Common myeloid progenitor, CD34-positive (primary cell): ENCODE measurements around the gene TMEM237.
"Not testable (repeated sequence)": the region's sequence is repeated elsewhere in the genome, so short reads cannot be mapped to it uniquely, and the experiment has no call there.

Experiments used
- CTCF ChIA-PET: fragments of 350-600 bp; sonication (Branson Sonifier 250); formaldehyde crosslinking; loops from one replicate; lab custom pipeline; 2021; ENCODE audit warnings: antibody characterized with exemption; lab: Charles Lee
- POLR2A ChIA-PET: fragments of 350-600 bp; sonication (Branson Sonifier 250); formaldehyde crosslinking; loops from one replicate; lab custom pipeline; 2021; ENCODE audit warnings: antibody characterized with exemption; lab: Charles Lee
- DNase-seq, 3 donors: peaks; one replicate each; pipeline versions ENCODE4 v3.0.0 to v3.0.0-alpha.2; 2013
- H3K27ac ChIP-seq, 2 experiments: 1 replicate in 1 of 2; 2 replicates in 1 of 2; pipeline ENCODE4 v1.7.0; 2013; ENCODE audit warnings: inconsistent platforms in 2 of 2, low read length in 2 of 2, mild to moderate bottlenecking in 2 of 2, low read depth in 1 of 2, moderate library complexity in 1 of 2; ENCODE audit not compliant: severe bottlenecking in 2 of 2, insufficient read depth in 1 of 2, poor library complexity in 1 of 2
- H3K27me3 ChIP-seq, 5 experiments: replicated peaks in 2 of 5; 1 replicate in 3 of 5; 2 replicates in 2 of 5; pipeline versions ENCODE4 v1.6.1 to v1.7.0; 2013; ENCODE audit warnings: low read length in 4 of 5, mild to moderate bottlenecking in 2 of 5, moderate library complexity in 2 of 5, inconsistent platforms in 1 of 5; ENCODE audit not compliant: insufficient read depth in 5 of 5, control insufficient read depth in 4 of 5
- H3K36me3 ChIP-seq, 4 experiments: 1 replicate in 2 of 4; 2 replicates in 2 of 4; pipeline versions ENCODE4 v1.6.1 to v1.7.0; 2013; ENCODE audit warnings: low read length in 3 of 4, control low read depth in 1 of 4, mild to moderate bottlenecking in 1 of 4; ENCODE audit not compliant: control insufficient read depth in 4 of 4, insufficient read depth in 4 of 4
- H3K4me1 ChIP-seq, 4 experiments: 1 replicate in 3 of 4; 2 replicates in 1 of 4; pipeline versions ENCODE4 v1.6.1 to v1.7.1; 2013; ENCODE audit warnings: low read length in 3 of 4, mild to moderate bottlenecking in 3 of 4, control low read depth in 1 of 4, inconsistent platforms in 1 of 4, moderate library complexity in 1 of 4; ENCODE audit not compliant: control insufficient read depth in 4 of 4, insufficient read depth in 4 of 4; ENCODE audit errors: control extremely low read depth in 1 of 4
- H3K4me3 ChIP-seq, 7 experiments: 1 replicate in 4 of 7; 2 replicates in 3 of 7; pipeline versions ENCODE4 v1.5.1 to v1.7.0; 2013; ENCODE audit warnings: mild to moderate bottlenecking in 7 of 7, low read length in 6 of 7, moderate library complexity in 6 of 7, inconsistent platforms in 2 of 7, low read depth in 2 of 7, control low read depth in 1 of 7; ENCODE audit not compliant: insufficient read depth in 4 of 7, control insufficient read depth in 1 of 7; ENCODE audit errors: extremely low read depth in 1 of 7
- H3K9me3 ChIP-seq, 5 experiments: 1 replicate in 4 of 5; 2 replicates in 1 of 5; pipeline versions ENCODE4 v1.6.1 to v1.7.1; 2013; ENCODE audit warnings: low read length in 4 of 5, mild to moderate bottlenecking in 2 of 5, inconsistent platforms in 1 of 5, low read depth in 1 of 5, moderate library complexity in 1 of 5; ENCODE audit not compliant: control insufficient read depth in 4 of 5, insufficient read depth in 2 of 5; ENCODE audit errors: control extremely low read depth in 1 of 5
- WGBS: methylation state at CpG from one replicate; pipeline ENCODE4 v1.1.5; 2013; ENCODE audit not compliant: insufficient coverage; 5-methylcytosine and 5-hydroxymethylcytosine counted together

TMEM237 gene

DNA sequence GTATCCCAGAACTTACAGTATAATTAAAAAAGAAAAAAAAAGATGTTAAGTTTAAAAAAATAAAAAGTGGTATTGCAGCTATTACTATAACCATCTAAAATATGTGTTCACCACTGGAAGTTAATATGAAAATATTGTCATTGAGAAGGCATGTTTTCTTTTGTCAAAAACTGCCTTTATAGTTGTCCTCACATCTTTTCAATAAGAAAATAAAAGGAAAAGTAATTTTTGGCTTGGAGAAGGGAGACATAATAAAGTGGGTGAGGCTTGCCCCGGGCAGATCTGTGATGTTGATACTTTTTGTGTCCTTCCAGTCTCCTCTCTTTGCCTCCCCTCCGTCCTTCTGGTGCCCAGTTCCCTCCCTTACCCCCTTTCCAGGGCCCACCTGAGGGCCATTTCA, 30.2 kb upstream of the TMEM237 start:
- Histone ChIP-seq H3K27ac (no peak overlapping the region), H3K27me3 (no peaks in the 10 kb centered on the region), H3K4me1 (no peaks in the 10 kb centered on the region), H3K4me3 (no peak overlapping the region), H3K36me3 (no peaks in the 10 kb centered on the region), H3K9me3 (no peaks in the 10 kb centered on the region)
- POLR2A ChIA-PET, result no interaction called here
- DNase-seq, result no peak
- CTCF ChIA-PET, result no interaction called here
- WGBS, result 100% methylated on average over 1 of the region's 2 CpGs

DNA sequence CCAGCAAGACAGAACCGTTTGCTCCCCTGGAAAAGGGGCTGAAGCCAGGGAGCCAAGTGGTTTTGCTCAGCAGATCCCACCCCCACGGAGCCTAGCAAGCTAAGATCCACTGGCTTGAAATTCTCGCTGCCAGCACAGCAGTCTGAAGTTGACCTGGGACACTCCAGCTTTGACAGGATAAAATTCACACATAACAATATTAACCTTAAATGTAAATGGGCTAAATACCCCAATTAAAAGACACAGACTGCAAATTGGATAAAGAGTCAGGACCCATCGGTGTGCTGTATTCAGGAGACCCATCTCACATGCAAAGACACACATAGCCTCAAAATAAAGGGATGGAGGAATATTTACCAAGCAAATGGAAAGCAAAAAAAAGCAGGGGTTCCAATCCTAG, 27.9 kb upstream of the TMEM237 start:
- H3K27ac ChIP-seq, H3K4me3 ChIP-seq, H3K9me3 ChIP-seq, POLR2A ChIA-PET, H3K36me3 ChIP-seq, H3K4me1 ChIP-seq, H3K27me3 ChIP-seq, DNase-seq: not testable (repeated sequence)
- 0% methylated on average over 1 of the region's 4 CpGs for WGBS
- CTCF ChIA-PET, result interaction anchor here (1.4 to 1.5 kb wide), 2 partner anchors 11 to 436 kb away, joined by 3 read pairs; no protein-coding TSS in a partner anchor

DNA sequence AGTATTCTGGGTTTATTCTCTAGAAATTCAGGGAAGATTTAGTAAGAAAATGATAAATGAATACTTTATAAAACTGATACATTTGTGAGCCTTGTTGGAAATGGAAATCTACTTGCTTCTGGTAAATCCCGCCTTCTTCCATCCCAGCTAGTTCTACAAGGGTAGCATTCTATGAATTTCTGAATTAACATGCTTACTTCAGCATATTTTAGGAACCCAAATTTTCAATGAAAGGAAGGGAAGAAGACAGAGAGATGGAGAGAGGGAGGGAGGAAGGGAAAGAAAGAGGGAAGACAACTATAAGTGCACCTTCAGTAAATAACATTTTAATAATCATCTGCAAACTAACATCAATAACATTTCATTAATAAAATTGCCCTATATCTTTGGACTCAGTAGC, 26.6 kb upstream of the TMEM237 start:
- Histone ChIP-seq H3K4me3 (no peak overlapping the region), H3K9me3 (no peaks in the 10 kb centered on the region), H3K27me3 (no peaks in the 10 kb centered on the region), H3K36me3 (no peaks in the 10 kb centered on the region), H3K27ac (no peak overlapping the region), H3K4me1 (no peaks in the 10 kb centered on the region)
- no CpG with 5 or more reads among the region's 1 CpG for WGBS
- no peak for DNase-seq
- POLR2A ChIA-PET, result no interaction called here
- CTCF ChIA-PET, result no interaction called here

DNA sequence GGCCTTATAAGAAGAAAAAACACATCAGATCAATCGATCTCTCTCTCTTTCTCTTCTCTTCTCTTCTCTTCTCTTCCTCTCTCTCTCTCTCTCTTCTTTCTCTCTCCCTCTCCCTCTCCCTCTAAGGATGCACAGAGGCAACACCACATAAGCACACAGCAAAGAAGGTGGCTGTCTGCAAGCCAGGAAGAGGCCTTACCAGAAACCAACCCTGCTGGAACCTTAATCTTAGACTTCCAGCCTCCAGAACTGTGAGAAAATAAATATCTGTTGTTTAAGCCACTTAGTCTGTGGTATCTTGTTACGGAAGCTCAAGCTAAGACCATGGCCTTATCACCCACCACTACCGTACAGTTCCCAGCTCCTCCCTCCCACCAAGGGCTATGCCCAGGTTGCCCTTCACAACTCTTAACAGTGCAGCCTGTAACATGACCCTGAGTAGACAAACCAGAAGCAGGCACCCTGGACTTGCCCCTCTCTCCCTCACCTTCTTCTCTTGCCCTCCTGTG, 25.2 kb upstream of the TMEM237 start:
- Histone ChIP-seq H3K27me3 (no peaks in the 10 kb centered on the region), H3K27ac (no peak overlapping the region), H3K36me3 (no peaks in the 10 kb centered on the region), H3K4me3 (no peak overlapping the region), H3K4me1 (no peaks in the 10 kb centered on the region), H3K9me3 (no peaks in the 10 kb centered on the region)
- ChIA-PET CTCF (interaction anchor here (1.1 kb wide), 1 partner anchor 25 kb away, joined by 3 read pairs; no protein-coding TSS in a partner anchor), POLR2A (no interaction called here)
- peak in 1 of 3 donors; percentile 15 for DNase-seq
- WGBS, result 100% methylated on average over 2 of the region's 3 CpGs

DNA sequence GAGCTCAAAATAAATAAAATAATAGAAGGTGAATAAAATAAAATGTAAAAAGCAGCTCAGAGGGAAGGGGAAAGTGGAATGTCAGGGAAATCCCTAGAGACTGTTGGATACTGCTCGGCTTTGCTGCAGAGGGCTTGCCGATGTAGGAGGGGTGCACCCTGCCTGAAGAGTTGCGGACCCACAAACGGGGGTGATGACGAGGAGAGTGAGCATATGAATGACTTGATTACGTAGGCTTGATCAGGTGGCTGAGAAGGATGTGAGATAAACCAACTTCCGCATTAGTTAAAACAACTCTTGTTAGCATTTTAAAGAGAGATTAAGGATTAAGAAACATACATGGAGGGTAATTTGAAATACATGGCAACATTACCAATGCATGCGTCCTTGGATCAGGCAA, 21.0 kb upstream of the TMEM237 start:
- Histone ChIP-seq H3K9me3 (no peaks in the 10 kb centered on the region), H3K27me3 (no peaks in the 10 kb centered on the region), H3K27ac (no peak overlapping the region), H3K4me3 (no peak overlapping the region), H3K36me3 (no peaks in the 10 kb centered on the region), H3K4me1 (peaks cover 0 to 12% (median 5%) of the 10 kb centered on the region in 4 experiments)
- ChIA-PET POLR2A (no interaction called here), CTCF (no interaction called here)
- DNase-seq, result no peak
- WGBS, result 89% methylated on average over 6 of the region's 8 CpGs

DNA sequence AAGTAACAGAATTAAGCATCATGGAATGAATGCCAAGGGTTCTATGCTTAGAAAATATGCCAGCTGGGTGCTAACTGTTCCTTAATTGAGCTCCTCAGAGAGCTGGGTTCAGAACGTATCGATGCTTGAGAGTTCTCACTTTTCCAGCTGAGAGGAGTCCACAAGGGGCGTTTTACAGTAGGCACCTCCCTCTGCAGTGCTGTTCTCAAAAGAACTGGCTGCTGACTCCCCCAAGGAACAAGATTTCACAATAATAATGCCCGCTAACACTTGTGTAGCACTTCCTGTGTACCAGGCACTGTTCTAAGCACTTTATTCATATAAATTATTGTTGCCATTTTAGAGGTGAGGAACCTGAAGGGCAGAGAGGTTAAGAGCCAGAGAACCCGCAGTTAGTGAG, 18.1 kb upstream of the TMEM237 start:
- H3K27ac ChIP-seq, result no peak overlapping the region
- CTCF ChIA-PET, result no interaction called here

DNA sequence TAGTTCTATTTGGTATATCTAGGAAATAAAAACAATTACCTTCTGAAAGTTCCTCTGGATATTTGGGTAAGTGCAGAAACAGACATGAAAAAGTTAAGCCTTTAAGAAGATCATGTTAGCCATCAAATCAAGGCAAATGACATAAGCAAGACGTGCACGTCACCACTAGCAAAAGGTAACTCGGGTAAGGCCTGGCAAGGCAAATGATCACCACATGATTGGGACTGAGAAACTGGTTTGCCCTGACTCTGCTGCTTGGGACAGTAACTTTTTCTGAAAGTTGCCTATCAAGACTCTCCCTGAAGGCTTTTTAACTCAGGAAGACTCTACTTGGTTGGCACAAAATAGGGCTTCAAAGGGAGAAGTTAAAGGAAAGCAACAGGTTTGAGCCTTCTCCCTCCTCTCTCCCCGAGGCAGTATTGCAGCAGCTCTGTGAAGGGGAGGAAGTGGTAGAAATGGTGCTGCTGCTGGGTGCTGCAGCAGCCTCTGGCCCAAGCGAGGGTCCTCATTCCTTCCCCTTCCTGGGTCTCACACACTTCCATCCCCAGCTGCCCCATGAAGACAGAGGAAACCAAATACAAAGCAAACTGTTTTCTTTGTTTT, 17.1 kb upstream of the TMEM237 start:
- WGBS, result 93% methylated on average over 3 of the region's 5 CpGs
- POLR2A ChIA-PET, result no interaction called here

More for the DNA sequence above, 18.1 kb upstream of the TMEM237 start:
- no peaks in the 10 kb centered on the region for H3K36me3 ChIP-seq
- DNase-seq, result peak in 1 of 3 donors; percentile 38
- no peaks in the 10 kb centered on the region for H3K27me3 ChIP-seq
- POLR2A ChIA-PET, result no interaction called here
- no peaks in the 10 kb centered on the region for H3K9me3 ChIP-seq
- H3K4me1 ChIP-seq, result peaks cover 0 to 12% (median 5%) of the 10 kb centered on the region in 4 experiments
- 65% methylated on average over 4 of the region's 5 CpGs for WGBS
- peak overlapping the region in 1 of 7 experiments; percentile 20 for H3K4me3 ChIP-seq

More for the DNA sequence above, 17.1 kb upstream of the TMEM237 start:
- H3K27ac ChIP-seq, result no peak overlapping the region
- no peaks in the 10 kb centered on the region for H3K9me3 ChIP-seq
- DNase-seq, result peak in 1 of 3 donors; percentile 16
- no peaks in the 10 kb centered on the region for H3K27me3 ChIP-seq
- H3K4me1 ChIP-seq, result peaks cover 0 to 12% (median 5%) of the 10 kb centered on the region in 4 experiments
- CTCF ChIA-PET, result no interaction called here
- H3K36me3 ChIP-seq, result no peaks in the 10 kb centered on the region
- H3K4me3 ChIP-seq, result no peak overlapping the region
